Stimulated activated CD8-positive, alpha-beta memory T cell treated with anti-CD3 and anti-CD28 coated beads, Interleukin-7, amount 100 ng/mL, for 24 hours (primary cell): Measurements from ENCODE around the gene C1orf226.
"Not testable (repeated sequence)": the region's sequence is repeated elsewhere in the genome, so short reads cannot be mapped to it uniquely, and the experiment has no call there.

Experiments used
- DNase-seq: peaks from one replicate; pipeline ENCODE4 v3.0.0-alpha.2; 2020; ENCODE audit warnings: low read depth

Gene C1orf226

GRCh38 chr1:162405800-162406199, 24.3 kb downstream of the C1orf226 start:
- DNase-seq: no peak

- no peak for DNase-seq
These were observed 25.3 kb downstream of the C1orf226 start for GRCh38 chr1:162406811-162407210.

- DNase-seq: no peak
These were observed 26.0 kb downstream of the C1orf226 start for GRCh38 chr1:162407539-162407938.

- no peak for DNase-seq
These were observed 30.5 kb downstream of the C1orf226 start, which contains the start of gene SH2D1B for GRCh38 chr1:162412002-162412401. TSS of gene SH2D1B (minus strand) at chr1:162412136. CDS start at chr1:162412016, 120 bp downstream.

GRCh38 chr1:162416215-162416614, 34.7 kb downstream of the C1orf226 start:
- DNase-seq: no peak

GRCh38 chr1:162416909-162417308, 35.4 kb downstream of the C1orf226 start:
- DNase-seq: no peak

GRCh38 chr1:162417650-162418049, 36.1 kb downstream of the C1orf226 start:
- DNase-seq: no peak

GRCh38 chr1:162418584-162418983, 37.1 kb downstream of the C1orf226 start:
- DNase-seq: not testable (repeated sequence)

GRCh38 chr1:162419450-162419931, 38.0 kb downstream of the C1orf226 start:
- not testable (repeated sequence) for DNase-seq

GRCh38 chr1:162420120-162420519, 38.6 kb downstream of the C1orf226 start:
- no peak for DNase-seq

GRCh38 chr1:162421258-162422164, 40.0 kb downstream of the C1orf226 start:
- no peak for DNase-seq

GRCh38 chr1:162422662-162423375, 41.3 kb downstream of the C1orf226 start:
- no peak for DNase-seq

GRCh38 chr1:162430583-162430982, 49.1 kb downstream of the C1orf226 start:
- no peak for DNase-seq

GRCh38 chr1:162432977-162433713, 51.6 kb downstream of the C1orf226 start:
- not testable (repeated sequence) for DNase-seq
